ENCODE data around the gene PIK3R6.

Gene PIK3R6

GRCh38 chr17:8879410-8879809, 11.9 kb upstream of the PIK3R6 start:
- no peak overlapping the region for H3K27ac ChIP-seq
- TF ChIP-seq CTCF (conservative IDR thresholded peaks at IDR 0.05), result no peak

GRCh38 chr17:8877984-8878383, 10.5 kb upstream of the PIK3R6 start:
- TF ChIP-seq CTCF (conservative IDR thresholded peaks at IDR 0.05), result no peak
- H3K27ac ChIP-seq, result no peak overlapping the region

GRCh38 chr17:8875957-8876356, 8.5 kb upstream of the PIK3R6 start:
- H3K27ac ChIP-seq, result no peak overlapping the region
- TF ChIP-seq CTCF (conservative IDR thresholded peaks at IDR 0.05), result no peak

GRCh38 chr17:8875436-8875835, 8.0 kb upstream of the PIK3R6 start:
- H3K27ac ChIP-seq, result no peak overlapping the region
- TF ChIP-seq CTCF (conservative IDR thresholded peaks at IDR 0.05), result no peak

GRCh38 chr17:8873801-8874715, 6.6 kb upstream of the PIK3R6 start:
- no peak overlapping the region for H3K27ac ChIP-seq
- no peak for TF ChIP-seq CTCF (conservative IDR thresholded peaks at IDR 0.05)

- H3K27ac ChIP-seq, result no peak overlapping the region
- no peak for TF ChIP-seq CTCF (conservative IDR thresholded peaks at IDR 0.05)
These were observed 5.4 kb upstream of the PIK3R6 start for GRCh38 chr17:8872705-8873435.

GRCh38 chr17:8872036-8872704, 4.7 kb upstream of the PIK3R6 start:
- TF ChIP-seq CTCF (conservative IDR thresholded peaks at IDR 0.05), result no peak
- H3K27ac ChIP-seq, result no peak overlapping the region
